NT2/D1 (cell line): Measurements from ENCODE around the gene CELSR1.

ENCODE experiments used
- DNase-seq: peaks from one replicate; pipeline ENCODE4 v3.0.0-alpha.2; 2011; ENCODE audit warnings: low read depth, low spot score
- H3K27me3 ChIP-seq: 2 replicates; pipeline ENCODE4 v1.6.0; 2011; ENCODE audit warnings: mild to moderate bottlenecking; ENCODE audit not compliant: insufficient read length, insufficient read depth
- H3K36me3 ChIP-seq: 2 replicates; pipeline ENCODE4 v1.6.1; 2011; ENCODE audit warnings: mild to moderate bottlenecking, low read length, mixed read lengths; ENCODE audit not compliant: insufficient read depth, insufficient read length
- H3K4me1 ChIP-seq: 2 replicates; pipeline ENCODE4 v1.5.1; 2011; ENCODE audit not compliant: insufficient read depth, insufficient read length
- H3K4me3 ChIP-seq: 2 replicates; pipeline ENCODE4 v1.5.1; 2011; ENCODE audit warnings: low read depth; ENCODE audit not compliant: insufficient read length
- H3K9ac ChIP-seq: 2 replicates; pipeline ENCODE4 v1.6.0; 2011; ENCODE audit warnings: low read depth; ENCODE audit not compliant: insufficient read length
- H3K9me3 ChIP-seq: 2 replicates; pipeline ENCODE4 v1.5.1; 2011; ENCODE audit warnings: mild to moderate bottlenecking, low read length; ENCODE audit not compliant: insufficient read depth
- YY1 ChIP-seq: IDR thresholded peaks from 2 replicates; pipeline ENCODE4 v1.6.1; 2011; ENCODE audit not compliant: insufficient read length, insufficient read depth

Gene CELSR1

GRCh38 chr22:46312056-46312455 lies 225.4 kb downstream of the CELSR1 start:
- DNase-seq, result no peak
- Histone ChIP-seq H3K27me3 (no peaks in the 10 kb centered on the region), H3K4me3 (no peak overlapping the region), H3K4me1 (no peaks in the 10 kb centered on the region), H3K9me3 (no peaks in the 10 kb centered on the region), H3K9ac (no peak overlapping the region), H3K36me3 (peaks cover 68% of the 10 kb centered on the region)
- no peak for TF ChIP-seq YY1
